Epithelial cell of proximal tubule (primary cell): ENCODE measurements around the gene MAD1L1. TPM values are rescaled to one million over a fixed set of nuclear protein-coding genes. Genes with fewer than 3 reads are reported as not detected.

Source experiments
- DNase-seq: peaks from one replicate; pipeline ENCODE4 v3.0.0-alpha.2; 2011; ENCODE audit warnings: low read depth
- H3K4me3 ChIP-seq: 2 replicates; pipeline ENCODE4 v1.5.1; 2011; ENCODE audit warnings: low read depth, mild to moderate bottlenecking, low read length
- CTCF ChIP-seq: conservative IDR thresholded peaks from 2 replicates; pipeline ENCODE4 v1.5.1; 2012; ENCODE audit warnings: low read depth, mild to moderate bottlenecking, low read length
- total RNA-seq: library from RNA; depleted of rRNA; stranded (reverse); fragments of >200 nt; gene quantifications from 2 replicates; pipeline ENCODE4 v1.2.3, GENCODE V29; 2015

MAD1L1 gene
- total RNA-seq, 1 donor from 2014 or later = 83.4 TPM

DNA sequence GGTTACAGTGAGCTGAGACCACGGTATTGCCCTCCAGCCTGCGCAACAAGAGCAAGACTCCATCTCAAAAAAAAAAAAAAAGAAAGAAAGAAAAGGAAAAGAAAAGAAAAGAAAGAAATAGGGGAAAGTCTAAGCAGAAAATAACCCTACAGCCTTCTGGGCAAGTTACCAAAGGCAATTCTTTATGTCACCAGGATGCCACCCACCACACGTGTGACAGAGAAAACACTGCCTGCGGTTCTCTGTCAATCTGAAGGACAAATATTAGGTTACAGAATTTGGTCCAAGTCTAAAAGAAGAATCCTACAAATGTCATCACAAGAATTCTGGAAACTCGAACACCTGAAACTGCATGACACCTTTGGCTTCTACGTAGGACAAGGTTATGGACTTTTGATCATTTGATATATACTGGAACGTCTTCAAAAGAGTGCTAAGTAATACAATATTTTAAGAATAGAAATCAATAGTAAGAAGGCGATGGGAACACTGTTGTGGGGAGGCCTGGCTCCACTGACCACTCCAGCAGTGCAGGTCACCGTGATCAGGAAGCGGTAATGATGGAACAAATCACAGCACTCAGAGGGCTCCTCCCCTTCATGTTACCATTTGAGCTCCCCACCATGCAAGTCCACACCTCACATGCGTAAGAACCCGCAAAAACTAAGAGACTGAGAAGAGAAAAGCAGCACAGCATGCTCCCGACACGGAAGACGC is 75.8 kb downstream of the MAD1L1 start:
- no peak for DNase-seq
- no peak overlapping the region for H3K4me3 ChIP-seq
- no peak for TF ChIP-seq CTCF

- no peak for DNase-seq
- H3K4me3 ChIP-seq = no peak overlapping the region
- TF ChIP-seq CTCF = no peak
Observed at GRCh38 chr7:2154831-2155230, 77.9 kb downstream of the MAD1L1 start.

- no peak for TF ChIP-seq CTCF
- no peak overlapping the region for H3K4me3 ChIP-seq
- no peak for DNase-seq
Observed at GRCh38 chr7:2154121-2154520, 78.6 kb downstream of the MAD1L1 start.

GRCh38 chr7:2152646-2153045 is 80.1 kb downstream of the MAD1L1 start:
- DNase-seq = no peak
- TF ChIP-seq CTCF = no peak
- H3K4me3 ChIP-seq = no peak overlapping the region

DNA sequence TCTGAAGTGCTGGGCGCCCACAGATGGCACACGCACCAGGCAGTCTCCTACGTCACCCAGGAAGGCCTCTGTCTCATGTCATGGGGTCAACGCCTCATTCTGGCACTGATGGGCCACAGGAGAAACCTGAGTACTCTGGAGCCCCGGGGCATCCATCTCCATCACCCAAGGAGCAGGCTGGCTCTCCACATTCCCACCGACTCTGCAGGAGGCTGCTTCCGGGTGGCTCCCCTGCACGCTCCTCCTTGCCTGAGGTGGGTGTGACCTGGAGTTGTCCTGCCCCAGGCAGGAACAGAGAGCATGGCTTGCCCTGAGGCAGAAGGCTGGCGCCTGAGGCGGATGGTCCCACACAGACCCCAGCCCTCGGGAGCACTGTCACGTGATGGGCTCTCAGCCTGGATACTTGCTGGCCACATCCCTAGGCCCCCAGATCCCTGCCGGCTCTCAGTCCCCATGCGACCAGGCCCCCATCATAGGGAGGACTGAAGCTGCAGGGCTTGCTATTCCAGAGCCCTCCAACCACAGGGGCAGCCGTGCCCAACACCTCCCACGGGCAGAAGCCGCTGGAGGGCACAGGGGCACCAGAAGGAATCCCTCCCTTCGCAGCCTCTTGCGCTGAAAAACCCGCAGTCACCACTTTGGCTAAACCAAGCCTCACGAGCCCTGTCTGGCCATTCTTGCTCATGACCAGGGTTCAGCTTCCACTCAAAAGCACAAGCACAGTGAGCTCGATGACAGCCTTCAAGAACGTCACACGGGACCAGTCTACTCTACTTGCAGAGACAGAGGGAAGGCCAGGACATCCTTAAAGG is 80.7 kb downstream of the MAD1L1 start:
- no peak overlapping the region for H3K4me3 ChIP-seq
- DNase-seq = no peak
- TF ChIP-seq CTCF = no peak

GRCh38 chr7:2151237-2151636 is 81.5 kb downstream of the MAD1L1 start:
- H3K4me3 ChIP-seq = no peak overlapping the region
- no peak for DNase-seq
- TF ChIP-seq CTCF = no peak

GRCh38 chr7:2150445-2150815 is 82.3 kb downstream of the MAD1L1 start:
- H3K4me3 ChIP-seq = no peak overlapping the region
- no peak for DNase-seq
- TF ChIP-seq CTCF = no peak
